Measurements from ENCODE around the gene RFC2. TPM values are rescaled to one million over a fixed set of nuclear protein-coding genes. Genes with fewer than 3 reads are reported as not detected.

RFC2 gene
- total RNA-seq, result 16.8 and 53.4 TPM in 2 replicates

DNA sequence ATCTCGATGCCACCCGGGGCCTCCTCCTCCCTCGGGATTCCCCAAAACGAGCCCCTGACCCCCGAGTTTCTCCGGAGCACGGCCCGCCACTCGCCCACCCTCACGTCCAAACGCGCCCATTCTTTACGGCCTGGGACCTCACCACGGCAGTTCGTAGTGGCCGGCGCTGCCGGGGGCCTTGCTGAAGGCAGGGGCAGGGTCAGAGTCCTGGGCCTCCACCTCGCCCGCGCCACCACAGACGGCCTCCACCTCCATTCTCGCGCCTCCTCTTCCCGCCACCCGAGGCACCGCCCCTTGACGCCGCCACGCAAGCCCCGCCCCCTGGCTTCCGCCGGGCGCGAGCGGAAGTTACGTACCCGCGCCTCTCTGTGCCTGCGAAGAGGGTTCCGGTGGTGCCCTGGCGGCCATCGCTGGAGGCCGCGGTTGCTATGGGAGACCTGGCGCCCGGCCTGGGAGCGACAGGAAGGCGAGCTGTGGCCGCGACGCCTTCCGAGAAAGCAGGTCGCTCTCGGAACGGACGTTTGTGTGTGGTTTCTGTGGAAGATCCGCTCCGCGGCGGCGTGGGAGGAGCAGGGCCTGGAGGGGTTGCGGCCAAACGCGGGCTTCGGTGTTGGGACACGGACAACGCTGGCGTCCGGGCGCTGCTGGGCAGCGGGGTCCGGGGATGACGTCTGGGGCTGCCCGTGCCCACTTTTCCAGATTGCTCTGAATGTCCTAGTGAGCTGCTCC lies at the start of gene RFC2:
TSS of gene RFC2 (minus strand) at position 271 of the 729 bp plus-strand sequence. CDS start at position 255, 16 bp downstream.

DNA sequence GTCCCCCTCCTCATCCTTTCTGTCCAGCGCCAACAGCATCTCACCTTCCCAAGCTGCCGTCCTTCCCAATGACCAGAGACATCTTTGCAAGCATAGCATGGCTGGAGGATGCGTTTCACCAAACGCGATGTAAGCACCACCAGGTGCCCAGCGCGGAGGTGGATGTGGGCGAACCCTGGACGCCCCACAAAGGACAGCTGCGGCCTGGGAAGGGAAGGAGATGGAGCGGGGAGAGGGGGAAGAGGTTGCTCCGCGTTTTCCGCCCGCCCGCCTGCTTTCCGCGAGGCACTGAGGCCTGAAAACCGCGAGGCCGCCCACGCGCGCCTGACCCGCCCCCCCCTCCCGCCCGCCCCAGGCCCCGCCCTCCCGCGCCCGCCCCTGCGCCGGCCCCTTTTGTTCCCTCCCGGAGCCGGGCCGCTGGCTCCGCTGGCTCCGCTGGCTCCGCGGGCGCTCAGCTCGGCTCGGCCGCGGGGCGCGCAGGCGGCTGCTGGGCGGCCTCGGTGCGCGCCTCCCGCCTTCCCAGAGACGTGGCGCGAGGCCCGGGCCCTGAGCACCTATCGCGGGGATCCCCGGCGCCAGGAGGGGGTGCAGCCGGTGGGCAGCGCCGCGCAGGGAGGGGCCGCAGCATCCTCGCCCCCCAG lies 34.9 kb upstream of the RFC2 start, which contains the start of gene CLIP2:
TSS of gene CLIP2 (plus strand) at position 390 of the 641 bp plus-strand sequence. CDS start 28,140 bp downstream, outside the sequence.

Other genes starting within 250 kb of the RFC2 start
- gene ELN, start 226.2 kb downstream of the RFC2 start, total RNA-seq, result not detected in 2 replicates
- gene LIMK1, start 170.6 kb downstream of the RFC2 start, total RNA-seq, result 19.8 and 23.8 TPM in 2 replicates
- 280 and 375 TPM in 2 replicates for gene EIF4H, start 80.0 kb downstream of the RFC2 start, total RNA-seq
- gene LAT2, start 44.4 kb downstream of the RFC2 start, total RNA-seq, result 1.0 TPM in 2 replicates
- gene CLIP2, start 35.0 kb upstream of the RFC2 start, total RNA-seq, result 18.0 and 38.4 TPM in 2 replicates
- gene GTF2IRD1, start 199.5 kb upstream of the RFC2 start, total RNA-seq, result 12.5 and 14.4 TPM in 2 replicates